HG03460 (cell line): Measurements from ENCODE around the gene ALK.

ENCODE experiments used
- ATAC-seq: cut with Tn5 transposase; IDR thresholded peaks from one replicate; pipeline ENCODE4 v1.9.1; 2021; ENCODE audit not compliant: unreplicated experiment

The ALK gene

GRCh38 chr2:29799628-29800027 is 121.8 kb downstream of the ALK start:
- no peak for ATAC-seq

GRCh38 chr2:29797916-29798315 is 123.5 kb downstream of the ALK start:
- no peak for ATAC-seq

- no peak for ATAC-seq
These were observed 124.9 kb downstream of the ALK start for GRCh38 chr2:29796446-29796845.

GRCh38 chr2:29789911-29790485 is 131.4 kb downstream of the ALK start:
- no peak for ATAC-seq

GRCh38 chr2:29787473-29788465 is 133.6 kb downstream of the ALK start:
- ATAC-seq = no peak

GRCh38 chr2:29786361-29786760 is 135.0 kb downstream of the ALK start:
- ATAC-seq = no peak

GRCh38 chr2:29783666-29784065 is 137.7 kb downstream of the ALK start:
- ATAC-seq = no peak

- ATAC-seq = no peak
These were observed 138.6 kb downstream of the ALK start for GRCh38 chr2:29782549-29783458.

GRCh38 chr2:29782087-29782486 is 139.3 kb downstream of the ALK start:
- no peak for ATAC-seq

GRCh38 chr2:29780906-29781305 is 140.5 kb downstream of the ALK start:
- no peak for ATAC-seq

- ATAC-seq = no peak
These were observed 144.2 kb downstream of the ALK start for GRCh38 chr2:29777161-29777560.

GRCh38 chr2:29776406-29776805 is 145.0 kb downstream of the ALK start:
- no peak for ATAC-seq

GRCh38 chr2:29775937-29776336 is 145.4 kb downstream of the ALK start:
- no peak for ATAC-seq

- no peak for ATAC-seq
These were observed 146.8 kb downstream of the ALK start for GRCh38 chr2:29774624-29775023.

- no peak for ATAC-seq
These were observed 150.5 kb downstream of the ALK start for GRCh38 chr2:29770846-29771245.

- ATAC-seq = no peak
These were observed 151.5 kb downstream of the ALK start for GRCh38 chr2:29769847-29770246.

- ATAC-seq = no peak
These were observed 153.6 kb downstream of the ALK start for GRCh38 chr2:29767606-29768335.

- ATAC-seq = no peak
These were observed 155.2 kb downstream of the ALK start for GRCh38 chr2:29766191-29766590.

GRCh38 chr2:29765721-29766120 is 155.7 kb downstream of the ALK start:
- ATAC-seq = no peak

GRCh38 chr2:29763371-29763770 is 158.0 kb downstream of the ALK start:
- ATAC-seq = no peak

GRCh38 chr2:29762239-29762638 is 159.1 kb downstream of the ALK start:
- ATAC-seq = no peak
